Activated CD8-positive, alpha-beta memory T cell treated with anti-CD3 and anti-CD28 coated beads for 36 hours (primary cell): Measurements from ENCODE around the gene NOTCH4. TPM values are rescaled to one million over a fixed set of nuclear protein-coding genes. Genes with fewer than 3 reads are reported as not detected.
"Not testable (repeated sequence)": the region's sequence is repeated elsewhere in the genome, so short reads cannot be mapped to it uniquely, and the experiment has no call there.

Experiments
- CTCF ChIA-PET: fragments of 350-600 bp; sonication (Branson Sonifier 250); formaldehyde crosslinking; loops from one replicate; lab custom pipeline; 2021; ENCODE audit warnings: antibody characterized with exemption; lab: Charles Lee
- POLR2A ChIA-PET: fragments of 350-600 bp; sonication (Branson Sonifier 250); formaldehyde crosslinking; loops from one replicate; lab custom pipeline; 2021; ENCODE audit warnings: antibody characterized with exemption; lab: Charles Lee
- total RNA-seq, 2 experiments: library from RNA; stranded (reverse); gene quantifications; one replicate each; pipeline ENCODE4 v1.2.3, GENCODE V29; 2021

NOTCH4 gene
- total RNA-seq, 2 experiments from 2014 or later = 1.4 to 1.5 TPM

DNA sequence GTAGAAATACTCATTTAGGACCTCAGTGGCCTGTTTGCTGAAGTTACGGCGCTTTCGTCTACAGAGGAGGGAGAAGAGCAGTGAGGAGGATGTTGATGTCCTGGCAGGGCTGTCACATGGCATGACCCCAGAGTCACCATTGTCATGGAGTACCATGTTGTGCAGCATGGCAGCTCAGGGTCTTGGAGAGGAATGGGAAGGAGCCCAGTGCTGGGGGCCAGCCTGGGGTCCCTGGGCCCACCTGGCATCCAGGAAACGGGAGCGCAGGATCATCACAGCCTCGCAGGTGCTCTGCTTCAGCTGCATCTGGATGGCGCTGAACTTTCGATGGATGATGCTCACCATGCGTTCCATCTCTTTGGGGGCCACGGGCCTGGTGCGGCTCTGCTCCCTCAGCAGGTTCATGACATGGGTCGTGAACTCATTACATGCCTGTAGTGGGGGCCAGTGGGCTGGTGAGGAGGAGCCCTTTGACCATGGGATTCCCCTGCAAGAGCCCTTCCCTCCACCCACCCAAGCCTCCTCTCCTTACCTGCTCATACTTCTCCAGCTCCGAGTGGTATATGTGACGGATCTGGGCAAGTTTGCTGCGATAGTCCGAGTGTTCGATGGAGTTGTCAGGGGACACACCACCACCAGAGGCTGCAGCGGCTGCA is 36.0 kb downstream of the NOTCH4 start:
- CTCF ChIA-PET = interaction anchor here (1.2 to 1.4 kb wide), 4 partner anchors 8 to 70 kb away, joined by 3 to 4 read pairs (median 4); partner anchors contain the start of genes AGPAT1 and RNF5
- POLR2A ChIA-PET = not testable (repeated sequence)

DNA sequence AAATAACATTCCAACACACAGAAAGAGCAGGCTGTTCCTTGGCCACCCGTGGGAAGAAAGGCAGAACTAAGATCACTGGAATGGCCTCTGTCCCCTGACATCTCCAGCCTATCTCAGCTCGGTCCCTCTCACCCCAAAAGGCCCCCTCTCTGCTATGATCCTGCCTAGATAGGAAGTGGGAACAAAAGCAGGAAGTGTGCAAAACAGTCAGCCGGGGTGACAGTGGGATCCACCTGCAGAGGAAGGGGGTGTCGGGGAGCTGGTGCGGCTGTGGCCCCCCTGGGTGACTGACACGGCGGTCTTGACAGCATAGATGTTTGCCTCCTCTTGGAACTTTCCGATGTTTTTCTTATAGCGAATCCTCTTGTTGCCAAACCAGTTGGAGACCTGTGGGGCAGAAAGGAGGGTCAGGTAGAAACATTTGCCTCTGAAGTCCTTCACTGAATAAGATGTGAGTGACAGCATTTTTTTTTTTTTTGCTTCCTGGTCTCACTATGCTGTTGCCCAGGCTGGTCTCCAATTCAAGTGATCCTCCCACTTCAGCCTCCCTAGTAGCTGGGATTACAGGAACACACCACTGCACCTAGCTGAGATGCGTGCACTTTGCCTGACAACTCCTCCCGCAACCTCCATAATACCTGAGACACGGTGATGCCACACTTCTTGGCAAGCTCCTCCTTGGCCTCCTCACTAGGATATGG is 36.7 kb downstream of the NOTCH4 start:
- POLR2A ChIA-PET = no interaction called here
- CTCF ChIA-PET = interaction anchor here (1.2 to 1.4 kb wide), 4 partner anchors 8 to 70 kb away, joined by 3 to 4 read pairs (median 4); partner anchors contain the start of genes AGPAT1 and RNF5

DNA sequence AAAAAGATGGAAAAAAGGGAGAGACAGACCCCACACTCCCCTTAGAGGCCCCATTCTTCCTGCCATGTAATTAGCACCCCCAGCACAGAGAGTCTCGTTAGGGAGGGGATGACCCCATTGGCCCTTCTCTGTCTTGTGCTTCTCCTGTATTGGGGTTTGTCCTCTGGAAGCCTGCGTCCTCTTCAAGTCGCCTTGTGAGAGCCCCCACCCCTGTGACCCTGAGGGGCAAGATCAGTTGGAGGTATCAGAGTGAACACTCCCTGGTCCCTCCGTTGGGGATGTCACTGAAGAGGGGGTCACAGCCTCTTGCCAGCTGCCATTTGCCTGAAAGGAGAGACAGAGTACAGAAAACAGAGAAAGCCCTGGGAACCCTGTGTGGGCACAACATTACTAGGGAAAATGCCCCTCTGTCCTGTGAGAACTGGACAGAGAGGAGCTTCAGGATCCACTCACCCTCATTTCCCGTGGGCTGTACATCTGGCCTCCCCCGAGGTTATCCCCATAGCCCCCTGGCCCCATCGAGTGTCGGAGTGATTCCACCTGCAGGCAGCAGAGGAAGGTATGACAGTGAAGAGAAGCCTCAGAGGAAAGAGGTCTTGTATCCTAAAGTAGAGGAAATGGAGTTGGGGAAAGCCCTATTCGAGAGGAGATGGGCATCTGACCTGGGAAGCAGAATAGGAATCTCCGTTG is 37.6 kb downstream of the NOTCH4 start:
- POLR2A ChIA-PET = not testable (repeated sequence)
- CTCF ChIA-PET = interaction anchor here (1.2 to 1.4 kb wide), 2 partner anchors 9 to 69 kb away, joined by 3 read pairs; no protein-coding TSS in a partner anchor

DNA sequence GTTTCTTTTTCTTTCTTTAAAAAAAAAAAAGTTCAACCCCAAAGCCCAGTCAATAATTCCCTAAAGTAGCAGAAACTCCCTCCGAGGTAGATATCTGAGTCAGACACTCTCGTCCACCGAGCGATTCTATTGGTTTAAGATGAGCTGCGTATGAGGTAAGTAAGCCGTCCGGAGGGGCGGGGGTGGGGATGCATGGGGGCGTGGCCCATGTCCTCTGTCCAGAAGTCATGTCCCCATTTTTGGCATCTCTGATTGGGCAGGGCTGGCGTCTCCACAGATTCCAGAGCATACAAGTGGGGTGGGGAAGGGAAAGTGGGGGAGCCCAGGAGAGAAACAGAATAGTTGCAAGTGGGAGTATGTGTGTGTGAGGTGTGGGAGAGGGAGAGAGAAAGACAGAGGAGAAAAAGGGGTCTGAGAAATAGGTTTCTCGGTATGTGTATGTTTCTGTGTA is 38.2 kb downstream of the NOTCH4 start:
- POLR2A ChIA-PET = interaction anchor here (0.6 kb wide), 1 partner anchor 1588 kb away, joined by 6 read pairs; no protein-coding TSS in a partner anchor
- CTCF ChIA-PET = not testable (repeated sequence)

DNA sequence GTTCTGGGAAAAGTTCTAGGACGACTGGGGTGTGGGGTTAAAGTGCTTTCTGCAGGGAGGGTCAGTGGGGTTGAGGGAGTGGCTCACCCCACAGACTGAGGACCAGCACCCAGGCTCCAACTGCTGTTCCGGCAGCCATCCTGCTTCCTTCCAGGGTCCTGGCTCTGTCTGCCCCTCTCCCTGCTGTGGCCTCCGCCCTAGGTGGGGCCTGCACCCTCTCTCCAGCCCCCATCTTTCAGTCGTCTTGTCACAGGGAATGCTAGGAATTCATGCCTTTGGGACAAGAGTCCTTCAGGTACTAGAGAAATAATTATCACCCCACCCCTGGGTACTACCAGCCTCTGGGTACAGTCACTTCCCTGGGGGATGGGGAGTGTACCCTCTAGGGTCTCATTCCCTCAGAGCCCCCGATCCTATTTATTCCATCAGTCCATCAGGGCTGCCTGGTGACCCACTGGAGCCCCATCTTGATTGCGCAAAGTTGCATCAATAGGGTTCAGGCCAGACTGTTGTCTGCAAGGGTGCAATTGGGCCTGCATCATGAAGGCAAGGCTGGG is 39.7 kb downstream of the NOTCH4 start, which contains the start of gene AGER:
TSS of gene AGER (minus strand) at position 170 of the 557 bp plus-strand sequence. CDS start at position 139, 31 bp downstream.
- CTCF ChIA-PET = no interaction called here
- POLR2A ChIA-PET = no interaction called here

DNA sequence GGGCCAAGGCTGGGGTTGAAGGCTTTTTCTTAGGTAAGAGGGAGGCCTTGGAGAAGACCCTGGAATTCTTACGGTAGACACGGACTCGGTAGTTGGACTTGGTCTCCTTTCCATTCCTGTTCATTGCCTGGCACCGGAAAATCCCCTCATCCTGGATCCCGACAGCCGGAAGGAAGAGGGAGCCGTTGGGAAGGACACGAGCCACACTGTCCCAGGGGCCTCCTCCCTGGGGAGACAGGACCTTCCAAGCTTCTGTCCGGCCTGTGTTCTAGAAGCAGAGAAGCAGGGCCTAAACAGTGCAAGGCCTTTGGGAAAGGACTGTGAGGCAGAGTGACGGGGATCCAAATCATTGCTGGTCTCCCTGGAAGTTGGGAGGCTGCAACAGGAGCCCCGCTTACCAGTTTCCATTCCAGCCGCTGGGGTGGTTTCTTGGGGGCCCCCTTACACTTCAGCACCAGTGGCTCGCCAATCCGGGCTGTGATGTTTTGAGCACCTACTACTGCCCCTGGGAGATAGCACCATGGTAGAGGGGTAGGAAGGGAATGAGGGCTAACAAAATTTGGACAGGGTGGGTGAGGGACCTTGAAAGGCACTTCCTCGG is 40.3 kb downstream of the NOTCH4 start:
- CTCF ChIA-PET = no interaction called here
- POLR2A ChIA-PET = interaction anchor here (0.7 kb wide), 1 partner anchor 8 kb away, joined by 3 read pairs; no protein-coding TSS in a partner anchor

DNA sequence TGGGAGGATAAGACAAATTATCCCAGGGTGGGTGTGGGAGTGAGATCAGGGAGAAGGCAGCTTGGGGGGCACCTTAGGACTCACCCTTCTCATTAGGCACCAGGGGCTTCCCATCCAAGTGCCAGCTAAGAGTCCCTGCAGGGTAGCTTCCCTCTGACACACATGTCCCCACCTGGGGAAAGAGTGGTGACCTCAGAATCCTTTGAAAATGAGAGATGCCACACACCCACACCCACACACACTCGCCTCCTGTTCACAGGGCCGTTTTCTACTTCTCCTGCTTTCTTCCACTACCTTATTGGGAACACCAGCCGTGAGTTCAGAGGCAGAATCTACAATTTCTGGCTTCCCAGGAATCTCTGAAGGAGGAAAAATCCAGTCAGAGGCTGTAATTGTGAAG is 40.8 kb downstream of the NOTCH4 start:
- POLR2A ChIA-PET = interaction anchor here (0.7 kb wide), 1 partner anchor 9 kb away, joined by 3 read pairs; no protein-coding TSS in a partner anchor
- CTCF ChIA-PET = interaction anchor here (1.3 kb wide), 1 partner anchor 12 kb away, joined by 5 read pairs; no protein-coding TSS in a partner anchor

DNA sequence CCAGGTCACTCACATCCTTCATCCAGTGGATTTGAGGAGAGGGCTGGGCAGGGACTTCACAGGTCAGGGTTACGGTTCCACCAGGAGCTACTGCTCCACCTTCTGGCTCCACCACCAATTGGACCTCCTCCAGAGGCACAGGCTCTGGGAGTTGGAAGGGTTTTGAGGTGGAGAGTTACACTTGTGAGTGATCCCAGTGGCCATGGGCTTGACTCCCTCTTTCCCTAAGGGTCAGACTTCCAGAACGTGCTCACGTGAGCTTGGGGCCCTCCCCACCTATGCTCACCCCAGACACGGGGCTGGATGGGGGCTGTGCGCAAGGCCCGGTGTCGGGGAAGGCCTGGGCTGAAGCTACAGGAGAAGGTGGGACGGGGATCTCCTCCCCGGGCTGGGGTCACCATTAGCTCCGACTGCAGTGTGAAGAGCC is 41.3 kb downstream of the NOTCH4 start:
- CTCF ChIA-PET = interaction anchor here (1.3 kb wide), 1 partner anchor 12 kb away, joined by 5 read pairs; no protein-coding TSS in a partner anchor
- POLR2A ChIA-PET = interaction anchor here (0.7 kb wide), 1 partner anchor 9 kb away, joined by 3 read pairs; no protein-coding TSS in a partner anchor

DNA sequence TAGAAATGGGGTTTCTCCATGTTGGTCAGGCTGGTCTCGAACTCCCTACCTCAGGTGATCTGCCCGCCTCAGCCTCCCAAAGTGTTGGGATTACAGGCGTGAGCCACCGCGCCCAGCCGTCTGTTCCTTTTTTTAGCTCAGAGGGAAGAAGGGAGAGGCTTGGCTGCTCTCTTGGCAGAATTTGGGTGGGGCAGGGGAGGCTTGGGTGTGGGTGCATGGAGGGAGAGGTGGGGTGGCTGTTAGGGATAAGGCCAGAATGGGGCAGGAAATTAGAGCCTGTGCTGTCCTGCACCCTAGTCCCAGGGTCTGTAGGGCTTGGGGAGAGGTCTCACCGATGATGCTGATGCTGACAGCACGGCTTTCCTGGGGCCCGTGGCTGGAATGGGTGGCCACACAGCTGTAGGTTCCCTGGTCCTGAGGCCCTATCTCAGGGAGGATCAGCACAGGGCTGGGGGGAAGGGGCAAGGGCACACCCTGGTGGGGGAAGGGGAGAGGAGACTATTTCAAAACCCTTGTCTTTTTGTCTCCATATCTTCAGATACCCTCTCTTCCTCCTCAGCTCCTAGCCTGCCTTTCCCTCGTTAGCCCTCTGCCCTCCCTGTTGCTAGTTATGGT is 41.8 kb downstream of the NOTCH4 start:
- POLR2A ChIA-PET = no interaction called here
- CTCF ChIA-PET = interaction anchor here (1.3 kb wide), 1 partner anchor 13 kb away, joined by 5 read pairs; no protein-coding TSS in a partner anchor

DNA sequence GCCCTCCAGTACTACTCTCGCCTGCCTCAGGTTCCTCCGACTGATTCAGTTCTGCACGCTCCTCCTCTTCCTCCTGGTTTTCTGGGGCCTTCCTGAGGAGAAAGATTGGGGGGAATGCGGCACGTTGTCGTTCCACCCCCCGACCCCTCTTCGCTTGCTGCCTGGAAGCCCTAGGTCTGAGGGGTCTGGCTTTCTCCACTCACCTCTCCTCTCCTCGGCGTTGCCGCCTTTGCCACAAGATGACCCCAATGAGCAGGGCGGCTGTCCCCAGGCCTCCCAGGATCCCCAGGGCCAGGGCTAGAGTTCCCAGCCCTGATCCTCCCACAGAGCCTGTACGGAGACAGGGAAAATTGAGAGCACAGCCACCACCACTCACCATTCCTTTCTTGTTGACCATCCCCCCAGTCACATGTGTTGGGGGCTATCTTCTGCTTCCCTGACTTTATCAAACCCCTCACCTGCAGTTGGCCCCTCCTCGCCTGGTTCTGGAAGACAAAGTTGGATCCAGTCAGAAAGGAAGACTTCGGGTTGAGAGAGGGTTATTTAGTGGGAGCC is 42.6 kb downstream of the NOTCH4 start:
- CTCF ChIA-PET = no interaction called here
- POLR2A ChIA-PET = no interaction called here

DNA sequence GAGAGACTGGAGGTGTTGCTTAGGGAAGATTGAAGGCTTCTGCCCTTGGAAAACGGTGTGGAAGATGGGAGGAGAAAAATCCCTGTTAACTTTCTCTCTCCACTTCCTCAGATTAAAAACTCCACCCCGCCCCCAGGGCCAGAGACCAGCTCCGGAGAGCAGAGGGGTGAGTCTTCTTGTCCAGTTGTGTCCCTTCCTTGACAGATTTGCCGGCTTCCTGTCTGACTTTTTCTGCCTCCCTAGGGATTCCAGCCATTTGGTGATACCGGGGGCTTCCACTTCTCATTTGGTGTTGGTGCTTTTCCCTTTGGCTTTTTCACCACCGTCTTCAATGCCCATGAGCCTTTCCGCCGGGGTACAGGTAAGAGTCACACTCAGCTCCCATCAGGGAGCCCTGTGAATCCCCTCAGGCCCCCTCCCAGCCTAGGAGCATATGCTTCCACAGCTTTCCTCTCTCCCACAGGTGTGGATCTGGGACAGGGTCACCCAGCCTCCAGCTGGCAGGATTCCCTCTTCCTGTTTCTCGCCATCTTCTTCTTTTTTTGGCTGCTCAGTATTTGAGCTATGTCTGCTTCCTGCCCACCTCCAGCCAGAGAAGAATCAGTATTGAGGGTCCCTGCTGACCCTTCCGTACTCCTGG is 44.0 kb downstream of the NOTCH4 start:
- ChIA-PET POLR2A (interaction anchor here (0.7 to 1.2 kb wide), 2 partner anchors 16 to 51 kb away, joined by 4 to 11 read pairs; no protein-coding TSS in a partner anchor), CTCF (interaction anchor here (1.3 to 1.5 kb wide), 2 partner anchors 13 to 16 kb away, joined by 6 to 7 read pairs; partner anchors contain the start of gene GPSM3)

DNA sequence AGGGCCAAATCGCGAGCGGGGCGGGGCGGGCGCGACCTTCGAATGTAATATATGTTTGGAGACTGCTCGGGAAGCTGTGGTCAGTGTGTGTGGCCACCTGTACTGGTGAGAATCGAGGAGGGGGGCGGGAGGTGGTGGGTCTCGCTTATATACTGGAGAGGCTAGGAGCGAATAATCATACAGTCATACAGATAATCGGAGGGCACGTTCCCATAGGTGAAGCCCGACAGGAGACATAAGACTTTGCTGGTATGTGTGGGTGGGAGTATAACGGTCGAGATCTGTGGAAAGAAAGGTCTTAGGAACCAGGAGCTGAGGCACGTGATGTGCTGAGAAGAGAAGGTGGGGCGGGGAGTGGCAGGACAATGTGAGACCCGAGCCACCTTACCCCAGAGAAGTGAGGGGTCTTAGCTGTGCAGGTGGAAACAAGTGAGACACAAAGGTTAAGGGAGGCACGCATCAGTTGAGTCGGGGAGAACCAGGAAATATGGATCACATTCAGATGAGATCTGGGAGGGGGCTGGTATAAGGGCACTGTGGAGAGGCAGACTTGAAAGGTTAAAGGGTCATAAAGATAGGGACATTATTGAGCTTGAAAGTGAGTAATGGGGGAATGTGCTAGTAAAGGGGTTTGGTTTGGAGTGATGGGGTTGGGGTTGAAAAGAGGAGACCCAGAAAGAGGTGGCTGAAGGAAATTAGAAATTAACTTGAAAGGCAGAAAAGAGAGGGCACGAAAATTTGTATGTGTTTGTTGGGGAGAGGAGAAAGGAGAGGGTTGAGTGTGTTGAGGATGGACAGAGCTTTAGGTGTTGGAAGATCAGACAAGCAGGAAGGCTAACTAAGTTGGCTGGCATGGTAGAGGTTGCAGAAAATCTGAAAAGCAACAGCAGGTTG is 45.1 kb downstream of the NOTCH4 start:
- ChIA-PET POLR2A (interaction anchor here (0.5 to 1.2 kb wide), 5 partner anchors 11 to 167 kb away, joined by 3 to 16 read pairs (median 7); partner anchors contain the start of genes GPSM3 and PBX2), CTCF (interaction anchor here (0.7 to 1.5 kb wide), 4 partner anchors 9 to 67 kb away, joined by 4 to 7 read pairs (median 5); partner anchors contain the start of gene GPSM3)

DNA sequence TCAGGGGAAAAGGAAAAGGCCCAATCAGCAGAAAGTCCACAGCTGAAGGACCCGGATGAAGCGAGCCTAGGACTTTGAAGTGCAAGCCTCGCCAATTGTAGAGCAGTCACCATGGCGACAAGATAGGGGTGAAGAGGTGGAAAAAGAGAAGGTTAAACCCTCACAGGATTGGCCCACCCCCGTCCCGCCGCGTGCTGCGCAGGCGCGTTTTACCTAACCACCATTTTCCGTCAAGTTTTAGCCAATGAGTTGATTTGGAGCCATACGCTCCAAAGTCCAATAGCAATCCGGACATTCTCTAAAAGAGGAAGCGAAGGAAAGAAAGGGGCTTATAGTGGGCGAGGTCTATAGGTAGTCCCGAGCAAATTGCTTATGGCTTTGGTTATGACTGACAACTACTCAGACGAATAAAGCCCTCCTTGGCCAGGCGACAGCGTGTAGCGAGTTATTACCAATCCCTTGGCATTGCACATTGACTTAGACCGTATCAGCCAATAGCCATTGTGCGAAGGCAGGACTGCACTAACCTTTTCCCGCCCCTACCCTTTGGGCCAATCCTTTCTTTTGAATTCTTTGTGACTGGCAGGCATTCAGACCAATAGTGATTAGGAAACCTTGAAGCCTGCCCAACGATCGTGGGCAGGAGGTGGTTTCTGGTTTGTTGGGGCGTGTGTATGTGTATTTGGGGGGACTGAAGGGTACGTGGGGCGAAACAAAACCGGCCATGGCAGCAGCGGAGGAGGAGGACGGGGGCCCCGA is 45.9 kb downstream of the NOTCH4 start, which contains the start of gene RNF5:
TSS of gene RNF5 (plus strand) at position 618 of the 759 bp plus-strand sequence. CDS start at position 725, 107 bp downstream.
- ChIA-PET CTCF (interaction anchor here (1.2 to 1.5 kb wide), 2 partner anchors 10 to 15 kb away, joined by 4 to 7 read pairs; partner anchors contain the start of gene GPSM3), POLR2A (interaction anchor here (1.2 kb wide), 1 partner anchor 15 kb away, joined by 7 read pairs; the partner anchor contains the start of gene GPSM3)

DNA sequence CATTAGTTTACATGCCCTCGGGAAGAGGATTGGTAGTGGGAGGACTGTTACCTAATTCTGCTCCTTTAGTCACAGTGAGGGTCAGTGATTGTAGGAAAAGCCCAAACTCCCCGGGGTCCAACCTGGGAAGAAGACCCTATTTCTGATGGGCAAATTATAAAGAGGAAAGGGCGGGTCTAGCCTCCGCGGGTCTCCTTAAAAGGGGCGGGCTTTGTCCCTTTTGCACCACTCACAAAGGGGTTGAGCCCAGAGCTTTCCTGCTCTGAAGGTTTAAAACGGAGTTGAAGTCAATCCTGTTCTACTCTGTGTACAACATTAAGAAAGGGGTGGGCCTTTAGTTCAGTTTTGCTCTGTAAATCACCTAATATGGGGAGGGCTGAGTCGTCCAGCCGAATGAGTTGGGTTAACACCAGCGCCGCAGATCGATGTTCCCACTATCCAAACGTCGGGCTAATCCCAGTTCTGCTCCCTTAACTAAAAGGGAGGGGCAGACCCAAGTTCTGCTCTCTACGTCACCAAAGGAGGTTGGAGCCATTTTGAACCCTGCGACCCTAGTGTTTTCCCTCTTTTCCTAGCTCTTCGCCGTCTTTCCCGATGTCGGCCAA is 46.6 kb downstream of the NOTCH4 start:
- CTCF ChIA-PET = interaction anchor here (1.5 to 1.7 kb wide), 2 partner anchors 10 to 18 kb away, joined by 4 read pairs; no protein-coding TSS in a partner anchor
- POLR2A ChIA-PET = no interaction called here
